ENCODE measurements around the gene PPM1M. TPM values are rescaled to one million over a fixed set of nuclear protein-coding genes. Genes with fewer than 3 reads are reported as not detected.
A peak's percentile ranks its signal among the peaks of the same experiment; 100 is the strongest.

The PPM1M gene
- total RNA-seq, 3 donors from 2014 or later = 3.9 to 21.4 (median 9.7) TPM

- H3K9me3 ChIP-seq = no peaks in the 10 kb centered on the region
- TF ChIP-seq CTCF (IDR thresholded peaks at IDR 0.05) = no peak
- intact Hi-C loops (cut with DNase I, micrococcal nuclease) = loop anchor here in 1 of 2 donors (10.0 kb wide), 1 partner anchor 109 kb away; no protein-coding TSS in a partner anchor
- peak; percentile 72 for ATAC-seq
- H3K4me3 ChIP-seq = no peak within 1 kb of the TSS
- H3K36me3 ChIP-seq (ENCODE audit: low read depth) = peaks cover 4% of the 10 kb centered on the region
- H3K4me1 ChIP-seq (ENCODE audit: low read depth) = no peaks in the 10 kb centered on the region
- DNase-seq = peak in 2 of 3 donors; percentile 28 to 58
Measured at GRCh38 chr3:52225452-52226228, 19.9 kb upstream of the PPM1M start, which contains the start of gene TLR9. Gene TLR9 (minus strand): TSS chr3:52225645. CDS start chr3:52225529, 116 bp downstream.

GRCh38 chr3:52226229-52226817 is 19.2 kb upstream of the PPM1M start:
- Histone ChIP-seq H3K4me1 (ENCODE audit: low read depth) (no peaks in the 10 kb centered on the region), H3K4me3 (no peak overlapping the region), H3K36me3 (ENCODE audit: low read depth) (peaks cover 8% of the 10 kb centered on the region), H3K9me3 (no peaks in the 10 kb centered on the region)
- peak in 1 of 3 donors; percentile 21 for DNase-seq
- ATAC-seq = no peak
- intact Hi-C loops (cut with DNase I, micrococcal nuclease) = loop anchor here in 1 of 2 donors (10.0 kb wide), 1 partner anchor 108 kb away; no protein-coding TSS in a partner anchor
- no peak for TF ChIP-seq CTCF (IDR thresholded peaks at IDR 0.05)

- Histone ChIP-seq H3K9me3 (no peaks in the 10 kb centered on the region), H3K4me3 (no peak overlapping the region), H3K36me3 (ENCODE audit: low read depth) (peaks cover 8% of the 10 kb centered on the region), H3K4me1 (ENCODE audit: low read depth) (no peaks in the 10 kb centered on the region)
- ATAC-seq (no peak), DNase-seq (no peak)
- intact Hi-C loops (cut with DNase I, micrococcal nuclease) = loop anchor here in 1 of 2 donors (10.0 kb wide), 1 partner anchor 108 kb away; no protein-coding TSS in a partner anchor
- no peak for TF ChIP-seq CTCF (IDR thresholded peaks at IDR 0.05)
Measured at GRCh38 chr3:52227117-52227516, 18.4 kb upstream of the PPM1M start.

- Histone ChIP-seq H3K9me3 (no peaks in the 10 kb centered on the region), H3K4me3 (no peak overlapping the region), H3K36me3 (ENCODE audit: low read depth) (peaks cover 8% of the 10 kb centered on the region), H3K4me1 (ENCODE audit: low read depth) (no peaks in the 10 kb centered on the region)
- DNase-seq = no peak
- intact Hi-C loops (cut with DNase I, micrococcal nuclease) = loop anchor here in 1 of 2 donors (10.0 kb wide), 1 partner anchor 107 kb away; no protein-coding TSS in a partner anchor
- TF ChIP-seq CTCF (IDR thresholded peaks at IDR 0.05) = no peak
- no peak for ATAC-seq
Measured at GRCh38 chr3:52227766-52228165, 17.8 kb upstream of the PPM1M start.

GRCh38 chr3:52228266-52228665 is 17.3 kb upstream of the PPM1M start:
- intact Hi-C loops (cut with DNase I, micrococcal nuclease) = loop anchor here in 1 of 2 donors (10.0 kb wide), 1 partner anchor 107 kb away; no protein-coding TSS in a partner anchor
- Histone ChIP-seq H3K36me3 (ENCODE audit: low read depth) (peaks cover 8% of the 10 kb centered on the region), H3K9me3 (no peaks in the 10 kb centered on the region), H3K4me1 (ENCODE audit: low read depth) (no peaks in the 10 kb centered on the region), H3K4me3 (no peak overlapping the region)
- no peak for DNase-seq
- no peak for TF ChIP-seq CTCF (IDR thresholded peaks at IDR 0.05)
- ATAC-seq = no peak
